BLaER1 (cell line): ENCODE data around the gene ATP4A.
"Not testable (repeated sequence)": the region's sequence is repeated elsewhere in the genome, so short reads cannot be mapped to it uniquely, and the experiment has no call there.

ENCODE experiments used
- H3K27ac ChIP-seq: shearing (Covaris generic); formaldehyde crosslinking; 2 replicates; pipeline ENCODE4 v1.8.1; 2022
- H3K27me3 ChIP-seq: shearing (Covaris generic); formaldehyde crosslinking; 2 replicates; pipeline ENCODE4 v1.8.1; 2022
- H3K36me3 ChIP-seq: shearing (Covaris generic); formaldehyde crosslinking; 2 replicates; pipeline ENCODE4 v1.8.1; 2022
- H3K4me1 ChIP-seq: shearing (Covaris generic); formaldehyde crosslinking; 2 replicates; pipeline ENCODE4 v1.8.1; 2022
- H3K4me2 ChIP-seq: shearing (Covaris generic); formaldehyde crosslinking; 2 replicates; pipeline ENCODE4 v1.8.1; 2022
- H3K4me3 ChIP-seq: shearing (Covaris generic); formaldehyde crosslinking; 2 replicates; pipeline ENCODE4 v1.8.1; 2022
- H3K9ac ChIP-seq: shearing (Covaris generic); formaldehyde crosslinking; 2 replicates; pipeline ENCODE4 v1.8.1; 2022
- H3K9me3 ChIP-seq: shearing (Covaris generic); formaldehyde crosslinking; 2 replicates; pipeline ENCODE4 v1.8.1; 2022
- H4K20me1 ChIP-seq: shearing (Covaris generic); formaldehyde crosslinking; 2 replicates; pipeline ENCODE4 v1.8.1; 2022
- Cebpa-rat ChIP-seq: shearing (Covaris generic); IDR thresholded peaks from 2 replicates; pipeline ENCODE4 v1.8.1; 2022

ATP4A gene

GRCh38 chr19:35563207-35563829 lies at the start of gene ATP4A:
TSS of gene ATP4A (minus strand) at chr19:35563658. CDS start at chr19:35563629, 29 bp downstream.
- no peaks in the 10 kb centered on the region for H3K27me3 ChIP-seq
- no peaks in the 10 kb centered on the region for H3K9me3 ChIP-seq
- H3K4me3 ChIP-seq = no peak within 1 kb of the TSS
- H3K36me3 ChIP-seq = no peaks in the 10 kb centered on the region
- H3K4me2 ChIP-seq = no peak within 1 kb of the TSS
- H3K9ac ChIP-seq = no peak within 1 kb of the TSS
- peaks cover 14% of the 10 kb centered on the region for H3K4me1 ChIP-seq
- no peaks in the 10 kb centered on the region for H4K20me1 ChIP-seq
- TF ChIP-seq Cebpa-rat = no peak
- H3K27ac ChIP-seq = no peak within 1 kb of the TSS

- H3K9me3 ChIP-seq = peaks cover 11% of the 10 kb centered on the region
- H3K9ac ChIP-seq = peak within 1 kb of the TSS; percentile 82
- peak within 1 kb of the TSS; percentile 74 for H3K4me3 ChIP-seq
- no peaks in the 10 kb centered on the region for H3K27me3 ChIP-seq
- no peak for TF ChIP-seq Cebpa-rat
- H3K4me1 ChIP-seq = peaks cover 23% of the 10 kb centered on the region
- H3K27ac ChIP-seq = peak within 1 kb of the TSS; percentile 79
- no peaks in the 10 kb centered on the region for H4K20me1 ChIP-seq
- peaks cover 41% of the 10 kb centered on the region for H3K36me3 ChIP-seq
- peak within 1 kb of the TSS; percentile 81 for H3K4me2 ChIP-seq
These were observed 49.3 kb upstream of the ATP4A start, which contains the start of gene HAUS5 for GRCh38 chr19:35612559-35613321. TSS of gene HAUS5 (plus strand) at chr19:35612735. CDS start at chr19:35612795, 60 bp downstream.

GRCh38 chr19:35612224-35612558 lies 48.7 kb upstream of the ATP4A start:
- H3K27ac ChIP-seq = peak overlapping the region; percentile 49; the same call in 1 of the 2 replicates
- H3K27me3 ChIP-seq = no peaks in the 10 kb centered on the region
- H3K9ac ChIP-seq = peak overlapping the region; percentile 82
- H3K4me1 ChIP-seq = peaks cover 23% of the 10 kb centered on the region
- peak overlapping the region; percentile 81 for H3K4me2 ChIP-seq
- H3K36me3 ChIP-seq = peaks cover 35% of the 10 kb centered on the region
- no peaks in the 10 kb centered on the region for H4K20me1 ChIP-seq
- peak overlapping the region; percentile 74 for H3K4me3 ChIP-seq
- no peak for TF ChIP-seq Cebpa-rat
- peaks cover 17% of the 10 kb centered on the region for H3K9me3 ChIP-seq

GRCh38 chr19:35609851-35610353 lies 46.4 kb upstream of the ATP4A start:
- Histone ChIP-seq H3K4me2 (no peak overlapping the region), H3K4me3 (no peak overlapping the region), H3K9ac (no peak overlapping the region)

GRCh38 chr19:35608251-35608650 lies 44.8 kb upstream of the ATP4A start:
- no peaks in the 10 kb centered on the region for H3K36me3 ChIP-seq
- no peak overlapping the region for H3K9ac ChIP-seq
- H3K27me3 ChIP-seq = no peaks in the 10 kb centered on the region
- no peaks in the 10 kb centered on the region for H4K20me1 ChIP-seq
- no peak for TF ChIP-seq Cebpa-rat
- no peak overlapping the region for H3K27ac ChIP-seq
- H3K4me3 ChIP-seq = no peak overlapping the region
- peaks cover 17% of the 10 kb centered on the region for H3K4me1 ChIP-seq
- H3K4me2 ChIP-seq = no peak overlapping the region
- peaks cover 31% of the 10 kb centered on the region for H3K9me3 ChIP-seq

More at GRCh38 chr19:35609851-35610353, 46.4 kb upstream of the ATP4A start:
- Histone ChIP-seq H3K4me1 (peaks cover 23% of the 10 kb centered on the region), H3K9me3 (peaks cover 31% of the 10 kb centered on the region), H3K27me3 (no peaks in the 10 kb centered on the region), H3K27ac (no peak overlapping the region), H4K20me1 (no peaks in the 10 kb centered on the region), H3K36me3 (peaks cover 12% of the 10 kb centered on the region)
- no peak for TF ChIP-seq Cebpa-rat

GRCh38 chr19:35607661-35608060 lies 44.2 kb upstream of the ATP4A start:
- no peaks in the 10 kb centered on the region for H3K27me3 ChIP-seq
- H3K36me3 ChIP-seq = no peaks in the 10 kb centered on the region
- H4K20me1 ChIP-seq = no peaks in the 10 kb centered on the region
- peaks cover 31% of the 10 kb centered on the region for H3K9me3 ChIP-seq
- no peak for TF ChIP-seq Cebpa-rat
- no peak overlapping the region for H3K9ac ChIP-seq
- H3K4me2 ChIP-seq = no peak overlapping the region
- H3K4me1 ChIP-seq = peaks cover 14% of the 10 kb centered on the region
- no peak overlapping the region for H3K27ac ChIP-seq
- H3K4me3 ChIP-seq = no peak overlapping the region

- H3K36me3 ChIP-seq, H3K9ac ChIP-seq, H3K27me3 ChIP-seq, H3K4me3 ChIP-seq, H3K4me2 ChIP-seq, H4K20me1 ChIP-seq, H3K27ac ChIP-seq: not testable (repeated sequence)
- H3K9me3 ChIP-seq = peaks cover 31% of the 10 kb centered on the region
- peaks cover 11% of the 10 kb centered on the region for H3K4me1 ChIP-seq
These were observed 43.7 kb upstream of the ATP4A start for GRCh38 chr19:35607170-35607569.

- not testable (repeated sequence) for H4K20me1 ChIP-seq, H3K27me3 ChIP-seq, H3K4me2 ChIP-seq, H3K4me3 ChIP-seq, H3K4me1 ChIP-seq, H3K27ac ChIP-seq, H3K36me3 ChIP-seq, H3K9ac ChIP-seq
- H3K9me3 ChIP-seq = peaks cover 31% of the 10 kb centered on the region
These were observed 41.0 kb upstream of the ATP4A start for GRCh38 chr19:35604436-35604835.

- TF ChIP-seq Cebpa-rat = no peak
- H3K4me1 ChIP-seq = no peaks in the 10 kb centered on the region
- H3K27me3 ChIP-seq = no peaks in the 10 kb centered on the region
- no peak overlapping the region for H3K27ac ChIP-seq
- H3K36me3 ChIP-seq = no peaks in the 10 kb centered on the region
- H3K4me3 ChIP-seq = no peak overlapping the region
- peaks cover 12% of the 10 kb centered on the region for H3K9me3 ChIP-seq
- no peaks in the 10 kb centered on the region for H4K20me1 ChIP-seq
- no peak overlapping the region for H3K9ac ChIP-seq
- no peak overlapping the region for H3K4me2 ChIP-seq
These were observed 38.5 kb upstream of the ATP4A start for GRCh38 chr19:35601971-35602370.

- Histone ChIP-seq H3K36me3 (no peaks in the 10 kb centered on the region), H3K4me1 (peaks cover 6% of the 10 kb centered on the region; the same call in 1 of the 2 replicates), H3K27me3 (no peaks in the 10 kb centered on the region), H3K27ac (no peak overlapping the region), H3K9ac (no peak overlapping the region), H3K4me2 (0 out of 2 replicates have a peak overlapping the region, but pooled peaks have one; percentile 2), H4K20me1 (no peaks in the 10 kb centered on the region), H3K4me3 (no peak overlapping the region), H3K9me3 (no peaks in the 10 kb centered on the region)
- no peak for TF ChIP-seq Cebpa-rat
These were observed 33.0 kb upstream of the ATP4A start for GRCh38 chr19:35596366-35596999.
